NK-92 treated with Interleukin-12 subunit alpha and Interleukin-12 subunit beta, amount 100 ng/mL, for 24 hours (cell line): ENCODE results near the gene DOK3.

Experiments
- DNase-seq: peaks from one replicate; lab custom pipeline; 2025; lab: John Stamatoyannopoulos, UW

Gene DOK3

GRCh38 chr5:177468685-177469628 lies 40.7 kb downstream of the DOK3 start:
- DNase-seq = no peak

- DNase-seq = peak; percentile 31
Measured at GRCh38 chr5:177468329-177468684, 41.3 kb downstream of the DOK3 start.

GRCh38 chr5:177467436-177467835 lies 42.2 kb downstream of the DOK3 start:
- DNase-seq = no peak

GRCh38 chr5:177466861-177467260 lies 42.8 kb downstream of the DOK3 start:
- DNase-seq = no peak

- DNase-seq = no peak
Measured at GRCh38 chr5:177465044-177465443, 44.6 kb downstream of the DOK3 start.

- DNase-seq = no peak
Measured at GRCh38 chr5:177462021-177462670, 47.5 kb downstream of the DOK3 start.

GRCh38 chr5:177459819-177460628 lies 49.6 kb downstream of the DOK3 start:
- no peak for DNase-seq

GRCh38 chr5:177459357-177459756 lies 50.3 kb downstream of the DOK3 start:
- no peak for DNase-seq

- DNase-seq = no peak
Measured at GRCh38 chr5:177458912-177459350, 50.7 kb downstream of the DOK3 start.

GRCh38 chr5:177457852-177458681 lies 51.6 kb downstream of the DOK3 start:
- DNase-seq = no peak

GRCh38 chr5:177456976-177457851 lies 52.4 kb downstream of the DOK3 start:
- DNase-seq = peak; percentile 42

GRCh38 chr5:177456591-177456964 lies 53.0 kb downstream of the DOK3 start:
- DNase-seq = no peak

- DNase-seq = peak; percentile 89
Measured at GRCh38 chr5:177455661-177456590, 53.7 kb downstream of the DOK3 start.

GRCh38 chr5:177455036-177455660 lies 54.5 kb downstream of the DOK3 start:
- DNase-seq = peak; percentile 88

- peak; percentile 85 for DNase-seq
Measured at GRCh38 chr5:177454397-177455035, 55.1 kb downstream of the DOK3 start.

GRCh38 chr5:177453852-177454396 lies 55.7 kb downstream of the DOK3 start:
- DNase-seq = no peak

- no peak for DNase-seq
Measured at GRCh38 chr5:177452688-177453638, 56.7 kb downstream of the DOK3 start.
